Epithelial cell of proximal tubule (primary cell): ENCODE data around the gene CXCR2. TPM values are rescaled to one million over a fixed set of nuclear protein-coding genes. Genes with fewer than 3 reads are reported as not detected.

Experiments
- DNase-seq: peaks from one replicate; pipeline ENCODE4 v3.0.0-alpha.2; 2011; ENCODE audit warnings: low read depth
- H3K4me3 ChIP-seq: 2 replicates; pipeline ENCODE4 v1.5.1; 2011; ENCODE audit warnings: low read depth, mild to moderate bottlenecking, low read length
- CTCF ChIP-seq: conservative IDR thresholded peaks from 2 replicates; pipeline ENCODE4 v1.5.1; 2012; ENCODE audit warnings: low read depth, mild to moderate bottlenecking, low read length
- total RNA-seq: library from RNA; depleted of rRNA; stranded (reverse); fragments of >200 nt; gene quantifications from 2 replicates; pipeline ENCODE4 v1.2.3, GENCODE V29; 2015

Gene CXCR2
- total RNA-seq, 1 donor from 2014 or later: not detected

GRCh38 chr2:218130822-218131221 is 5.0 kb downstream of the CXCR2 start:
- DNase-seq: no peak
- no peak overlapping the region for H3K4me3 ChIP-seq
- TF ChIP-seq CTCF: no peak

GRCh38 chr2:218137514-218137913 is 11.7 kb downstream of the CXCR2 start:
- no peak for TF ChIP-seq CTCF
- H3K4me3 ChIP-seq: no peak overlapping the region
- no peak for DNase-seq

GRCh38 chr2:218138047-218138446 is 12.2 kb downstream of the CXCR2 start:
- DNase-seq: no peak
- no peak overlapping the region for H3K4me3 ChIP-seq
- TF ChIP-seq CTCF: no peak

- DNase-seq: no peak
- H3K4me3 ChIP-seq: no peak overlapping the region
- no peak for TF ChIP-seq CTCF
Observed at GRCh38 chr2:218145124-218145523, 19.3 kb downstream of the CXCR2 start.

GRCh38 chr2:218146056-218146455 is 20.2 kb downstream of the CXCR2 start:
- TF ChIP-seq CTCF: no peak
- no peak for DNase-seq
- H3K4me3 ChIP-seq: no peak overlapping the region

GRCh38 chr2:218149098-218149497 is 23.3 kb downstream of the CXCR2 start:
- no peak overlapping the region for H3K4me3 ChIP-seq
- no peak for DNase-seq
- TF ChIP-seq CTCF: no peak

- no peak for TF ChIP-seq CTCF
- DNase-seq: no peak
- no peak overlapping the region for H3K4me3 ChIP-seq
Observed at GRCh38 chr2:218149848-218150440, 24.1 kb downstream of the CXCR2 start.
